Stomach smooth muscle (tissue), 2 donors: ENCODE measurements around the gene SLC16A8.

Experiments
- H3K27ac ChIP-seq: one replicate; pipeline ENCODE4 v1.7.0; 2013; ENCODE audit warnings: mild to moderate bottlenecking, low read length, inconsistent platforms
- H3K27me3 ChIP-seq, 2 donors: one replicate each; pipeline ENCODE4 v1.7.0; 2013; ENCODE audit warnings: low read length in 2 of 2; ENCODE audit not compliant: insufficient read depth in 2 of 2, control insufficient read depth in 1 of 2
- H3K36me3 ChIP-seq, 2 donors: one replicate each; pipeline ENCODE4 v1.7.0; 2013; ENCODE audit warnings: low read length in 2 of 2; ENCODE audit not compliant: control insufficient read depth in 2 of 2, insufficient read depth in 2 of 2
- H3K4me1 ChIP-seq: one replicate; pipeline ENCODE4 v1.7.0; 2013; ENCODE audit warnings: low read length; ENCODE audit not compliant: control insufficient read depth, insufficient read depth
- H3K4me3 ChIP-seq, 2 donors: one replicate each; pipeline ENCODE4 v1.7.0; 2013; ENCODE audit warnings: low read length in 2 of 2
- H3K9ac ChIP-seq, 2 donors: one replicate each; pipeline ENCODE4 v1.7.0; 2013; ENCODE audit warnings: low read length in 2 of 2, mild to moderate bottlenecking in 1 of 2
- H3K9me3 ChIP-seq, 2 donors: one replicate each; pipeline ENCODE4 v1.7.0; 2013; ENCODE audit warnings: low read length in 2 of 2; ENCODE audit not compliant: control insufficient read depth in 2 of 2
- donor health status: healthy.
- donor health status: Pancreatic carcinoma.

Gene SLC16A8, protein sequence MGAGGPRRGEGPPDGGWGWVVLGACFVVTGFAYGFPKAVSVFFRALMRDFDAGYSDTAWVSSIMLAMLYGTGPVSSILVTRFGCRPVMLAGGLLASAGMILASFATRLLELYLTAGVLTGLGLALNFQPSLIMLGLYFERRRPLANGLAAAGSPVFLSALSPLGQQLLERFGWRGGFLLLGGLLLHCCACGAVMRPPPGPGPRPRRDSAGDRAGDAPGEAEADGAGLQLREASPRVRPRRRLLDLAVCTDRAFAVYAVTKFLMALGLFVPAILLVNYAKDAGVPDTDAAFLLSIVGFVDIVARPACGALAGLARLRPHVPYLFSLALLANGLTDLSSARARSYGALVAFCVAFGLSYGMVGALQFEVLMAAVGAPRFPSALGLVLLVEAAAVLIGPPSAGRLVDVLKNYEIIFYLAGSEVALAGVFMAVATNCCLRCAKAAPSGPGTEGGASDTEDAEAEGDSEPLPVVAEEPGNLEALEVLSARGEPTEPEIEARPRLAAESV

DNA sequence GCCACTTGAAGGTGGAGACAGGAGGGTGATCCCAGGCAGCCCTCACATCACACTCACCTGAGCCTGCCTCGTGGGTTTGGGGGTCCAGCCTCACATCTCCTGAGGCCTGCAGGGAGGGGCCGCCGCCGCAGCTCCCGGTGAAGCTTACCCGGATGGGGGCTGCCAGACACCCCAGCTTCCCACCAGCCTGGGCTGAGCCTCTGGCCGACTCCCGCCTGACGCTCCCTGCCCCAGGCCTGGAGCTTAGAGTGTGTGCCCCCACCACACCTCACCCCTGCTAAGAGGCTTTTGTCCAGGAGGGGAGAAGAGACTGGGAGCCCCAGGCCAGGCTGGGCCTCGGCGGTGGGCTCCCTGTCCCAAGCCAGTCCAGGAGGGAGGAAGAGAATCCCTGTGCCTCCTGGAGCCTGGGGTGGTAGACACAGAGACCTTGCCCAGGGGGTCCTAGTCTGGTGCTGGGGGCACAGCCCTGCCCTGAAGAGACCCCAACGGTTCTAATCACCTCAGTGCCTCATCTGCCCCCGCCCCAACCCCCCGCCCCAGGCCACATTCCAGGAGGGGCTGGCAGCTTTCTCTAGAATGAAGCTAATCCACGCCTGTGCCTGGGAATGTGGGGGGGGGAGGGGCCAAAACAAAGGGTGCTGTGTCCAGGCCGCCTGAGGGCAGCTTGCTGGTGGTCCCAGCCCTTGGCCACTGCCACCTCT, at the start of gene SLC16A8:
TSS of gene SLC16A8 (minus strand) at position 254 of the 701 bp plus-strand sequence. CDS start 1,311 bp downstream, outside the sequence.
- Histone ChIP-seq H3K27me3 (peaks cover 26 to 48% of the 10 kb centered on the region in 2 donors), H3K9me3 (no peaks in the 10 kb centered on the region), H3K9ac (no peak within 1 kb of the TSS), H3K4me1 (peaks cover 26% of the 10 kb centered on the region), H3K36me3 (no peaks in the 10 kb centered on the region), H3K4me3 (no peak within 1 kb of the TSS), H3K27ac (no peak within 1 kb of the TSS)

DNA sequence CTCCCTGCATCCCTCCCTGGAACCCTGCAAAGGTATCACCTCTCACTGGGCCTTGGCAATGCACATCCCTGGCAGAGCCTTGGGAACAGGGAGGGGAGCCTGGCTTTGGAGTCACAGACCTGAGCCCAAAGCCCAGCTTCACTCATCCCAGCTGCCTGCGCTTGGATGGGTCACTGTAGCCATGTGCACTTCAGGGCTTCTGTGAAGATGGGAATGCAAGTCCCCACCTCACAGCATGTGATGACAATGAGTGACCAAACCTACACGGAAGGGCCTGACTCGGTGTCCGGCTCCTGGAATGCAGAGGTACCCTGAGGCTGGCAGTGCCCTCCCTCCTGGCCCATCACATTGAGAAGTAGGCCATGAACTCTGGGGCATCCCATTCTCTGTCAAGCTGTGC, 49.3 kb upstream of the SLC16A8 start:
- no peak overlapping the region for H3K9ac ChIP-seq
- no peaks in the 10 kb centered on the region for H3K9me3 ChIP-seq
- H3K27ac ChIP-seq, result no peak overlapping the region
- peaks cover 8 to 15% of the 10 kb centered on the region in 2 donors for H3K36me3 ChIP-seq
- H3K4me1 ChIP-seq, result no peaks in the 10 kb centered on the region
- H3K27me3 ChIP-seq, result no peaks in the 10 kb centered on the region
- no peak overlapping the region for H3K4me3 ChIP-seq

DNA sequence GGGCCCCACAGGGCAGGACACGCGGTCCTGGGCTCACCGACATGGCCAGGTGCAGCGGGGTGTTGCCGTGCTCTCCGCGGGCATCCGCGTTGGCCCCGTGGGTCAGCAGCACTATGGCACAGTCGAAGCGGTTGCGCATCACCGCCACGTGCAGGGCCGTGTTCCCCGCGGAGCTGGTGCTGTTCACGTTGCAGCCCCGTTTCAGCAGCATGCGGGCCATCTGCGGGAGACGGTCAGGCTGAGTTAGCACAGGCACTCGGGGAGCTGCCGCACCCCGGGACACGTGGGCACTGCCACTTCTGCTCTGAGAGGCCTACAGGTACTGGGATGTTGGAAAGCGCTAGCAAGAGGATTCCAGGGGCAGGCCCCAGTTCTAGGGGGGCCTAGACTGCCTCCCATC, 48.8 kb upstream of the SLC16A8 start:
- H3K4me1 ChIP-seq, result no peaks in the 10 kb centered on the region
- peaks cover 8 to 13% of the 10 kb centered on the region in 2 donors for H3K36me3 ChIP-seq
- H3K27me3 ChIP-seq, result no peaks in the 10 kb centered on the region
- H3K27ac ChIP-seq, result no peak overlapping the region
- no peak overlapping the region for H3K9ac ChIP-seq
- no peak overlapping the region for H3K4me3 ChIP-seq
- H3K9me3 ChIP-seq, result no peaks in the 10 kb centered on the region

DNA sequence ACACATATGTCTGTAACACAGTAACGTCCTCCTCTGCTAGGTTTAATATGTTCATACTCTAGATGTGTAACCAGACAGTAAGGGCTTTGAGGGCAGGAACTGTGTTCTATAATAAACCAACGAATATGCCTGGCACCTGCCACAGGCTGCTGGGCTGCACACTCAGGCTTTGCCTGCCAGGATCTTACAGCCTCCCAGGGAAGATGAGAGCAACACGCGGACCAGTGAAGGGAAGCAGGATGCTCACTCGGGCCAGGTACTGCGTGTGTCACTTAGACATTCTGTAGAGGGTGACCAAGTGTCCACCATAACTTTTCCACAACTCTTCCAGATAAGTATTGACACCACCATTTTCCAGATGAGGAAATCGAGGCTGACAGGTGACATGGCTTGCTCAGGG, 48.2 kb upstream of the SLC16A8 start:
- no peaks in the 10 kb centered on the region for H3K27me3 ChIP-seq
- no peak overlapping the region for H3K4me3 ChIP-seq
- no peaks in the 10 kb centered on the region for H3K4me1 ChIP-seq
- H3K27ac ChIP-seq, result no peak overlapping the region
- no peaks in the 10 kb centered on the region for H3K9me3 ChIP-seq
- peaks cover 8 to 13% of the 10 kb centered on the region in 2 donors for H3K36me3 ChIP-seq
- no peak overlapping the region for H3K9ac ChIP-seq

DNA sequence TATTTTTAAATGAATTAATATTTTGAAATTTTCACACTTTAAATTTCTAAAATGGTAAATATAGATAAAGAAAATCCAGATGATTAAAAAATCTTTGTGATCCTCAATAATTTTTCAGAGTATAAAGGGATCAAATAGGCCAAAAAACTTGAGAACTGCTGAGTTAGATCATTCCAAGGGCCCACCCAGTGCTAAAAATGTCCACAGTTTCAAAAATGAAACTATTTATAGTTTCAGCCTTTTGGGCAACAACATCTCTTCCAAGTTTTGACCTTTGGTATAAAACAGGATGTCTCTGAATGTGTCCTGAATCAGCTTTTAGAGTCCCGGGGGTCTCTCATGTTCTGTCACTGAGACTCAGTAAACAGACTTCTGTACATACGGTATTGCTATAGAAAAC, 47.4 kb upstream of the SLC16A8 start:
- no peaks in the 10 kb centered on the region for H3K9me3 ChIP-seq
- no peak overlapping the region for H3K27ac ChIP-seq
- no peak overlapping the region for H3K4me3 ChIP-seq
- H3K36me3 ChIP-seq, result peaks cover 8 to 13% of the 10 kb centered on the region in 2 donors
- no peaks in the 10 kb centered on the region for H3K27me3 ChIP-seq
- H3K4me1 ChIP-seq, result no peaks in the 10 kb centered on the region
- H3K9ac ChIP-seq, result no peak overlapping the region

DNA sequence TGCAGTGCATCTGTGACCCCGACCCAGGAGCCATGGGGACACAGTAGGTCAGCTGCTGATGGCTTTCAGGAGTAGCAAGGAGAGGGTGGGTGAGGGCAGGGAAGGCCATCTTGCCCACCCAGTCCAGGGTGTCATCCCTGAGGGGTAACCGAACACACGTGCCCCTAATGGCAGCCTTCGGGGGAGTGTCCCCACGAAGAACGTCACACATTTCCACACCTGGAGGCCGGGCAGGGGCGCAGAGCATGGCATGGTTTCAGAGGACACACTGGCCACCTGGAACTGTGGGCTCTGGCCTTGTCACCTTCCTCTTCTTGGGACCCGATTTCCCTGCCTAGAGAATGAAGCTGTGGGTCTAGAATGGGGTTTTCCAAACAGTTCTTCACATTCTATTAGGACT, 45.9 kb upstream of the SLC16A8 start:
- Histone ChIP-seq H3K9me3 (no peaks in the 10 kb centered on the region), H3K4me1 (no peaks in the 10 kb centered on the region), H3K4me3 (no peak overlapping the region), H3K27ac (no peak overlapping the region), H3K36me3 (peaks cover 5 to 13% of the 10 kb centered on the region in 2 donors), H3K27me3 (no peaks in the 10 kb centered on the region), H3K9ac (no peak overlapping the region)

DNA sequence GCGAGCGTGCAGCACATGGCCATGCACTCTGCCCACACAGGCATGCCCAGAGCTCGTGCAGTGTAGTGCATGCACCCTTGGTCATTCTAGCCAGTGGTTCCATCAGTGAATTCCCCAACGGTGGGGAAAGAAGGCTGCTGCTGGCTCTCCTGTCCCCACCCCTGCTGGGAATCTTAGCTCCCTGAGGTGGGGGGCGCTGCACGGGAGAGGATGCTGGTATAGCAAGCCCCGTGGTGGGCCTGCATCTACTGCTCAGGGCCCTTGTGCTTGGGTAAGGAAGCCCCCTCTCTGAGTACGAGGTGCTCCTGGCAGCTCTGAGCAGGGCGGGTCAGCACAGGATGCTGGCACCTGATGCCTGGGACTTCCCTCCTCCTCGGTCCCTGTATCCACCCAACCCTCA, 45.0 kb upstream of the SLC16A8 start:
- Histone ChIP-seq H3K9me3 (no peaks in the 10 kb centered on the region), H3K36me3 (peaks cover 5 to 13% of the 10 kb centered on the region in 2 donors), H3K9ac (no peak overlapping the region), H3K4me1 (no peaks in the 10 kb centered on the region), H3K27ac (no peak overlapping the region), H3K27me3 (no peaks in the 10 kb centered on the region), H3K4me3 (no peak overlapping the region)

DNA sequence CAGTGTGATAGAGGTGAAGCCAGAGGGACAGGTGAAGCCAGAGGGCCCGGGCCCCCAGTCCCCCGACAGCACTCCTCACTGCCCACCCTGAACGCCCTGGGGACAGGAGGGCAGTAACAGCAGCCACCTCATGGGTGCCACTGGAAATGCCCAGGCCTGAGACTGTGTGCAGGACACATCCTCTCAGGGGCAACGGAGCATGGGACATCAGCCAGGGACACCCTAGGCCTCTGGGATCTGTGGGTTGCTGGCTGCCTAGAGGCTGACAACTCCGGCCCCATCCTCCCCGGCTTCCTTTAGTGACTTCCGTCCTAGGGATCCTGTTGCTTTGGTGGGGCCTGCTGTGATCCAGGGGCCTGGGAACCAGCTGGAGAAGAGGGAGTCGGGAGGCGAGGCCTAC, 43.9 kb upstream of the SLC16A8 start:
- H3K27ac ChIP-seq, result no peak overlapping the region
- H3K4me3 ChIP-seq, result no peak overlapping the region
- no peaks in the 10 kb centered on the region for H3K9me3 ChIP-seq
- no peaks in the 10 kb centered on the region for H3K4me1 ChIP-seq
- H3K36me3 ChIP-seq, result peaks cover 5 to 9% of the 10 kb centered on the region in 2 donors
- no peaks in the 10 kb centered on the region for H3K27me3 ChIP-seq
- H3K9ac ChIP-seq, result no peak overlapping the region

DNA sequence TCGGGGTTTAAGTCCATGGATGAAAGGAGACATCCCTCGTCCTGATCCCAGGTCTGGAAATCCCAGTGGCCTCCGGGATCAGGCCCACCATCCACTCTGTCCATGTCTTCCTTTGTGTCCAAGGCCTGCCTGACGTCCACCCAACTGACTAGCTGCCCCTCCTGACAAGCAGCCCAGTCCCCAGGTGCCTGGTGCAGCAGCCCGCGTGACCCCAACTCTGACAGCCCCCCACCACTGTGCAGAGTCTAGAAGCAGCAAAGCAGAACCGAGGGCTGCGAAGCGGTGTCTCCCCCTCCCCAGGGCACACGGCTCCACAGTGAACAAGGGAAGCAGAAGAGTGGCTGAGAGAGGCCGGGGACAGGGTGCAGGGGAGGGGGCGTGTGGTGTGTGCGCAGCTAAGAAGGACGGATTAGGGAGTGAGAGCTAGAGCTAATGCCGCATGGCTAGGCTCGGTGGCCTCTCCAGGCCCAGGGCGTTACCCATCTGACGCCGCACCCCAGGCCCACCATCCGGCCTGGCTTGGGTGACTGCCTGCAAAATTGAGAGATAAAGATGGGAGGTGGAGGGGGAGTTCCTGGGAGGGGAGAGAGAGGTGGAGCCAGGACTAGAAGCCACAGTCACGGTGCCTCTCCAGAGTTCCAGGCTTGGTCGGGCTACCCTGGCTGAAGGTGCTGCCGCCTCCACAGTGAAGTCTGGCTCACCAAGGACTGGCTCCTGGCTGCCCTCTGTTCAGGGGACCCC, 43.1 kb upstream of the SLC16A8 start:
- H3K36me3 ChIP-seq, result peaks cover 1 to 4% of the 10 kb centered on the region in 2 donors
- no peak overlapping the region for H3K9ac ChIP-seq

DNA sequence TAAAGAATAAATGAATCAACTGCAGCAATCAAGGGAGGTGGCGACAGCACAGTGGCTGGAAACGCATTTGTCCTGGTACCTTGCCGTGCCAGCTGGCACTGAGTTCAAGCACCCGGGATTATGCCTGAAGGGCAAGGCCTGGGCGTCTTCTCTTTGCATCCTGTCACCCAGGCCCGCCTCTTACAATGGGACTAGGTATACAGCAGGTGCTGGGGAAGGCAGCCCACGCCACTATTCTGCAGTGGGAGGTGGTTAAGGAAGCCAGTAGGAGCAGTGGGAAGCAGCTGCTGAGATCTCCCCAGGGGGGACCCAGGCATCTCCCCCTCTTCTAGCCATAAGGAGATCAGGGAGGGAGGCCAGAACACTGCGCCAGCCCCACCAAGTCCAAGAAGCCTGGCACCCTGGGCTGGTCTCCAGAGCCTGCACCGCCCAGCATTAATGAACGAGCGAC, 41.8 kb upstream of the SLC16A8 start:
- Histone ChIP-seq H3K27ac (no peak overlapping the region), H3K36me3 (peaks cover 0 to 2% of the 10 kb centered on the region in 2 donors), H3K4me1 (no peaks in the 10 kb centered on the region), H3K9ac (no peak overlapping the region), H3K27me3 (no peaks in the 10 kb centered on the region), H3K4me3 (no peak overlapping the region), H3K9me3 (no peaks in the 10 kb centered on the region)

More for the DNA sequence above, 43.1 kb upstream of the SLC16A8 start:
- Histone ChIP-seq H3K9me3 (no peaks in the 10 kb centered on the region), H3K27me3 (no peaks in the 10 kb centered on the region), H3K4me1 (no peaks in the 10 kb centered on the region), H3K4me3 (no peak overlapping the region), H3K27ac (no peak overlapping the region)
